UCSD-AML1 (cell line): ENCODE measurements around the gene SUFU.
"Not testable (repeated sequence)": the region's sequence is repeated elsewhere in the genome, so short reads cannot be mapped to it uniquely, and the experiment has no call there.

Experiments used
- DNase-seq: peaks from one replicate; lab custom pipeline; 2025; ENCODE audit not compliant: unreplicated experiment; lab: John Stamatoyannopoulos, UW

Gene SUFU

DNA sequence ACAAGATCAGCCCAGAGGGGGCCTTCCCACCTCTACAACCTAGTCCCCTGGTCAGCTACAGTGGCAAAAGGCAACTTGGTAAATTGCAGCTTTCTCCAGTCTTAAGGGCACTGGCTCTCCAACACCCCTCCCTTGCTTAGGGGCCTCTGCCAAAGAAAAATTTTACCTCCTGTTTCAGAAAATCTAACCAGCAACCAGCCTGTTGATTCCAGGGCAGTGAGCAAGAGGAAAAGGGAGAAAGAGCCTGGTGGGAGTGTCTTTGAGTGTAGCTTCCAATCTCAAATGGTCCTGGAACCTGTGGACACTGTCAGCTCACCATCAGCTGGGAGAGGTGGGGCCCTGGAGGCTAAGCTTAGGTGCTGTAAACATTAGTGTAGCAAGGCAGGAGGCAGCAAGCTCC lies 24.1 kb upstream of the SUFU start:
- DNase-seq: no peak

- DNase-seq: no peak
Measured at GRCh38 chr10:102480396-102480795, 23.4 kb upstream of the SUFU start.

DNA sequence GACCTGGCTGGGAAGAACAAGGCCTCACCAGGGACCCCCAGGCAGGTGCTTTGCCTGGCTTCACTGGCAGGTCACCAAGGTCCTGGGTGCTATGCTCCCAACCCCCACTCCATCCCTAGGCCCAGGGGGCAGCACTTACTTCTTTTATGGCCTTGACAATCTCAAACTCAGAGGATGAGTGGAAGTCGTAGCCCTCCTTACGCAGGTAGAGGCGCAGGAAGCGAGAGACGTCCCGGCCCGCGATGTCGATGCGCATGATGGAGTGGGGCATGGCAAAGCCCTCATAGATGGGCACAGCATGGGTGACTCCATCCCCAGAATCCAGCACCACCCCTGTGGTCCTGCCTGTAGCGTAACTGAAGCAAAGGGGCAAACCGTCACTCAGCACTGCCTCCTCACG lies 19.8 kb upstream of the SUFU start:
- DNase-seq: no peak

DNA sequence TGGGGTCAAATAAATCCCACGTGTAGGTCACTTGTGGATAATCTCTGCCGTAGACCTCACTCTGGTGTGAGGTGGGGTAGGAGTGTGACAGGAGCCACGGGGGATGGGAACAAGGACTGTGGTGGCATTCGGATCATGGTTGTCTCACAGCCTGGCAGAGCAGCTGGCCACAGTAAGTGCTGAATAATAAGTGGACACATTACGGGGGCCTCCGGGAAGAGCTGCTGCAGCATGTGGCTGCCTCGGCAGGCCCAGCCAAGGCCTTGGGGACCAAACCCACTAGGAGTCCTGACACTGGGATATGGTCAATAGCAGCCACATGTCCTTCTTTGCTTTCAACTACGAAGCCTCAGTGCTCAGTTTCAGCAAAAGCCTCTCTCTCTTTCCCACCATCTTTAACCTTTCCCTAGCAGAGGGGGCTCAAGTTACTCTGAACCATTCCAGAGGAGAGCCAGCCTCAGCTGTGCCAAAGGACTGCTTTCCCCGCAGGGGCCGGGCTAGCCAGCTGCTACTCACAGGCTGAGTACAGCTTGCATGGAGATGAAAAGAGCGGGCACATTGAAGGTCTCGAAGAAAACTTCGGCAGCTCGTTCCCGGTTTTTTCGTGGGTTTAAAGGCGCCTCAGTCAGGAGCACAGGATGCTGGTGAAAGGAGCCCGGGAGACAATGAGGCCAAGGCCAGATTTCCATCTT lies 18.5 kb upstream of the SUFU start:
- DNase-seq: no peak

DNA sequence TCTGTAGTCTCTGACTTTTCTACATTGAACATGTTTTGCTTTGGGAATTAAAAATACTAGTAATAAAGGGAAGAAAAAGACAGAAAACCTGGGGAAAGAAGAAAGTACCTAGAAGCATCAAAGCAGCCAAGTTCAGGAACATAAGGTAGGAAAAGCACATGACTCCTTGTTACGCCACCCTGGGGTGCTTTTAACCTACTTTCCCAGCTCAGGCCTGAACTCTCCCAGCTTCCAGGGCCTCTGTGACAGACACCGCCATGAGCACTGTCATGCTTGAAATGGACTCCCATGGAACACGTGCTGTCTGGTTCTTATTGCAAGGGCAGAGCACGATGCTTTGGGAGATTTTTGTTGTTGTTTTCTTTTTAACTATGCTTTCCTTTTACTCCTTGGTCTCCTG lies 12.6 kb upstream of the SUFU start:
- DNase-seq: no peak

DNA sequence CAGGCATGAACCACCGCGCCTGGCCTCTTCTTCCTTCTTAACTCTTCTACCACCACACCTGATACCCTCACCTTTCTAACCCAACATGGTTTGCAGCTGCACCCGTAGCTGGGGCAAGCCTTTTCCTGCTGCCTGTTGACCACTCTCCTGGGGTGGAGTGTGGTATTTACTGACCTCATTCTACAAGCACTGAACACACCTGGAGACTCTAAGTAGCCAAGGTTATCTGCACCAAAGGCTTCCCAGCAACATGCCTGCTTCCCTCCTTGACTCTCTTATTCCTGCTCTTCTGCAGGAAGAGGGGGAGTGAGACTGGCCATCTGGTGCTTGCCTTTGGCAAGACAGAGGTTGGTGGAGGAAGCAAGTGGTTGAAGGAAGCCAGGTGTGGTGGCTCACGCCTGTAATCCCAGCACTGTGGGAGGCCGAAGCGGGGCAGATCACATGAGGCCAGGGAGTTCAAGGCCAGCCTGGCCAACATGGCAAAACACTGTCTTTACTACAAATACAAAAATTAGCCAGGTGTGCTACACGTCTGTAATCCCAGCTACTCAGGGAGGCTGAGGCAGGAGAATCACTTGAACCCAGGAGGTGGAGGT lies 11.3 kb upstream of the SUFU start:
- no peak for DNase-seq

GRCh38 chr10:102492983-102493382 lies 10.8 kb upstream of the SUFU start:
- no peak for DNase-seq

- no peak for DNase-seq
Measured at GRCh38 chr10:102493771-102494170, 10.0 kb upstream of the SUFU start.

GRCh38 chr10:102497545-102497944 lies 6.2 kb upstream of the SUFU start:
- DNase-seq: no peak

GRCh38 chr10:102499356-102499755 lies 4.4 kb upstream of the SUFU start:
- no peak for DNase-seq

- DNase-seq: not testable (repeated sequence)
Measured at GRCh38 chr10:102500686-102501085, 3.1 kb upstream of the SUFU start.

DNA sequence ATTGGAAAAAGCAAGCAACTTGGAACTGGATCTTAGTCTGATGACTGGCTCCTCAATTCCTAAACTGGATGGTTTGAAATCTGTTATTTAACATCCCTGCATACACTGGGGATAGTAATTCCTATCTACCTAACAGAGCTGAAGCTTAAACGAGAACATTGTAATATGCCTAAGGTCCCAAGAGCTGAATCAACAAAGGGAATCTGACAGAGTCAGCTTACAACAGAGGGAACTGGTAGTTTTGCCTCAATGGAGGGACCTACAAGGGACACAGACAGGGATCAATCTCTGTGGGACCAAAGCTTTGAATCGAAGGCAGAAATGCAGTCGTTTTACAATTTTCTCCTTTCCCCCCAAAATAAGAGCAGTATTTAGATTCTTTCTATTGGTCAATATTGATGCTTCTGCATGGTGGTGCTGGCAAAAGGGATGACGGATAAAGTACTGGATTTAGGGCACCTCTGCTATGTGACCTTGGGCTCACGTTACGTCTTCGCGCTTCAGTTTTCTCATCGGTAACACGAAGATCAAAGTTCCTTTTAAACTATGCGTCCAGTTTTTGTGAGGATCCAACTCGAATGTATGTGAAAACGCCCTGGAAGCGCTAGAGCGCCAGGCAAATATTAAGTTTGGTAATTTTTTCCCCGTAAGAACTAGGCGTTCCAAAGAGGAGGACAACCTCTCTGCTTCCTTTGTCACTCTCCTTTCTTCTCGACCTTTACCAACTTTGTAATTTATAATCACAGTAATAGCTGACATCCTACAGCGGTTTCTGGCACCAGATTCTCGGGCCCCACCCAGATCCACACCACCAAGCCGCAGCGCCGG lies 2.4 kb upstream of the SUFU start:
- DNase-seq: no peak

DNA sequence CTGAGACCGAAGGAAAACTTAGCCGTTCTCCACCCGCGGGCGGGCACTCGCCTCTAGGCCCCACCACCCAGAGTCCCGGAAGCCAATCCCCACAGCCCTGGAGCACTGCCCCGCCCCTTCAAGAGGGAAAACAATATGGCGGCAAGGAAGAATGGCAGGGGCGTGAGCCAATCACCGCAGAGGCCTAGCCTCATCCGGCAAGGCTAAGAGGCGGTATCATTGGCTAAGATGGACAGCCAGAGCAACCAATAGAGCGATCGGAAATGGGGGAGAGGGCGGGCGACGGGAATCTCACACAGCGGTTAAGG lies 1.8 kb upstream of the SUFU start:
- DNase-seq: peak; percentile 98

DNA sequence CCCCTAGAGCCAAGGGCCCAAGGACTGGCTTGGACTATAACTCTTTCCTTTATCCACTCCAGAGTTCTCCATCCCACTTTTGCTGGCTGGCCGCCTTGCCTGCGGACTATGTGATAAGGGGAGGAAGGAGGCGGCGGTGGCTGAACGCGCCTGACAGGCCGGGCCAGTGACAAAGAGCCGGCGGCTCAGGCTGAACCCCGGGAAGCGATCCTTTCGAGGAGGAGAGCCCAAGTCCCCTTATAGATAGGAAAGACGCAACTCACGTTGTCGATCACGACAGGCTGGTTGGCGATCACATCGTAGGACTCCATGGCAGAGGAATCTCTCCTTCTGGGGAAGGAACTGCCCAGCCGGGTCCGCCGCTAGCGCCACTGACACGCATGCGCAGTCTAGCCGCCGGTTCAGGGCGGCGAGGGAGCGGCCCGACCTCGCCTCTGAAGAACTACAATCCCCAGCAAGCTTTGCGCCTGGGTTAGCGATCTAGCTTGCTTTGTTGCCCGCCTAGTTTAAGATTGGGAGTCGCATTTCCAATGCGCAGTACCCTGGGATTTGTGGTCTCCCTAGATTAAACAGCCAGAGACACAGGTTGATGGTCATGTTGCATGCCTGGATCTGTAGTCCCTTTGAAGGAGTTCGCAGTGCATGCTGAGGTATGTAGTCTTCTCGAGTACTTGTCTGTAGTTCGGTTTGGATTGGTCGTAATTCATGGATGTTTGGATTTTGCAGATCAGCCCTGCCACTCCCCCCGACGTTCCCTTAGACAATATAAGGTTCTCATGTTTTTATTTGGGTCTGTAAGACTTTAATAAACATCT lies 1.2 kb upstream of the SUFU start, which contains the start of gene ACTR1A:
ACTR1A (minus strand) TSS at position 376 of the 815 bp plus-strand sequence; CDS start at position 311, 65 bp downstream.
- peak; percentile 95 for DNase-seq

GRCh38 chr10:102504179-102504975 lies 605 bp downstream of the SUFU start:
- peak; percentile 35 for DNase-seq

DNA sequence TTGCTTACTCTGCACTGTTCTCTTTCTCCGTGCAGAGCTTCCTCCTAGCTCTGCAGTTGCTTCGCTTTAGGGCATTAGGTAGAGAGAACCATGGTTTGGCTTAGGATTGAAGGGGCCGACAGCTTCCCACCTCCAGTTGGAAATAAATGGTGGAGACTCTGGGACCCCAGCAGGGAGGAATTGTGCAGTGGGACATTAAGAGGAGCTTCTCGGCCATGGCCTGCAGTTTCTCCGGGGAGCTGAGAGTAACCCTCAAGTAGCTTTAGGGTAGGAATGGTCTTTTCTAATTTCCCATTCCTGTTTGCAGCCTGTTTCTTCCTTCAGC lies 1.2 kb downstream of the SUFU start:
- no peak for DNase-seq

GRCh38 chr10:102505462-102506115 lies 1.8 kb downstream of the SUFU start:
- DNase-seq: no peak

DNA sequence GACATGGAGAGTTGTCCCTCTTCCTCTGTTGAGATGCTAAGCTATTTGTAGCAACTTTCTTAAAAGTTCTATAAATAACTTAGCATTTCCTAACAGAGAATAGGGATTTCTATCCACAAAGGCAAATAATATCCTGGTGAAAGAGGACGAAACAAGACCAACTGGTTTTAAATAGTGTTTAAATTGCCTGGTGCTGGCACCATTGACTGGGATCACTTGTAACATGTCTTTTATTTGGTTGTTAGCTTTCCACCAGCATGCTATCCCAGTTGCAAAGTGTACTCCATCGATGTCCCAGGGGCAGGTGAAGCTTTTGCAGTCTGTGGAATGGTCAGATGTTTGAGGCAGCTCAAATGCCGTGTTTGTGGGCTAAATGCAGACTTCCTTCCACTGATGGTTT lies 3.7 kb downstream of the SUFU start:
- no peak for DNase-seq

DNA sequence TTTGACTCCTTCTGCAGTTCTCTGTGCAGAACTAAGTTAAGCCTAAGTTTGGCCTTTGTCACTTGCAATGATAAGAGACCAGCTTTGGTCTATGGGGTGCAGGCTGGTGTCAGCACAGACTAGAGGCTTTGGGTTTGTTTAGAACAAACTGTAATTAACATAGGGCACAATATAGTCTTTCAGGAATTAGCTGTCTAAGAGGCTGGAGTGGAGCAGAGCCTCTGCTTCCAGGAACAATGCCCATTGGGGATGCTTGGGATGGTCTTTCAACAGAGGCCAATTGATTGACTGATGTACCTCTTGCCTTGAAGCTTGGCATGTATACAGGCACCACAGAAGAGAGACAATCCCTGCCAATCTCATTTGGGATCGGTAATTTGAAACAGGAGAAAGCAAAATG lies 4.7 kb downstream of the SUFU start:
- DNase-seq: no peak

GRCh38 chr10:102509387-102509786 lies 5.6 kb downstream of the SUFU start:
- DNase-seq: no peak
